MCF 10A (cell line): Measurements from ENCODE around the gene PDE4D. TPM values are rescaled to one million over a fixed set of nuclear protein-coding genes. Genes with fewer than 3 reads are reported as not detected.
"Not testable (repeated sequence)": the region's sequence is repeated elsewhere in the genome, so short reads cannot be mapped to it uniquely, and the experiment has no call there.

ENCODE experiments used
- BruUV-seq: library from RNA; stranded (reverse); fragments of 400-500 nt; replicated peaks from 2 replicates; lab custom pipeline; 2021; lab: Mats Ljungman, UMichigan
- CTCF ChIA-PET: fragments of 300-600 bp; sonication (Branson Sonifier 250); formaldehyde crosslinking; extraction: SDS; loops from one replicate; lab custom pipeline; 2021; ENCODE audit warnings: antibody characterized with exemption, inconsistent platforms; lab: Yijun Ruan, JAX
- POLR2A ChIA-PET: fragments of 300-600, 350-650 bp; sonication (Branson Sonifier 250); formaldehyde crosslinking; extraction: SDS; loops from one replicate; lab custom pipeline; 2020; ENCODE audit warnings: antibody characterized with exemption, inconsistent platforms; lab: Yijun Ruan, JAX
- DNase-seq: peaks from one replicate; pipeline ENCODE4 v3.0.0-alpha.2; 2018; ENCODE audit not compliant: unreplicated experiment
- H3K27ac Mint-ChIP-seq: one replicate; pipeline ENCODE4 v1.8.0; 2022; ENCODE audit warnings: mild to moderate bottlenecking, low read depth, mixed read lengths; ENCODE audit not compliant: unreplicated experiment
- H3K27me3 Mint-ChIP-seq: one replicate; pipeline ENCODE4 v1.8.0; 2022; ENCODE audit warnings: mixed read lengths; ENCODE audit not compliant: insufficient read depth, unreplicated experiment
- H3K36me3 Mint-ChIP-seq: one replicate; pipeline ENCODE4 v1.8.0; 2022; ENCODE audit warnings: mild to moderate bottlenecking, moderate library complexity, mixed read lengths; ENCODE audit not compliant: insufficient read depth, unreplicated experiment
- H3K4me1 Mint-ChIP-seq: one replicate; pipeline ENCODE4 v1.8.0; 2022; ENCODE audit warnings: mixed read lengths; ENCODE audit not compliant: insufficient read depth, unreplicated experiment
- H3K4me3 Mint-ChIP-seq: one replicate; pipeline ENCODE4 v1.8.0; 2022; ENCODE audit warnings: mild to moderate bottlenecking, moderate library complexity, mixed read lengths; ENCODE audit not compliant: unreplicated experiment
- H3K9me3 Mint-ChIP-seq: one replicate; pipeline ENCODE4 v1.8.0; 2022; ENCODE audit warnings: mixed read lengths; ENCODE audit not compliant: unreplicated experiment
- CTCF ChIP-seq: fragments of 200-600 bp; IDR thresholded peaks from one replicate; pipeline ENCODE4 v1.8.0; 2022; ENCODE audit warnings: antibody characterized with exemption, mild to moderate bottlenecking; ENCODE audit not compliant: unreplicated experiment
- intact Hi-C: fragments of 100-400 bp; cut with micrococcal nuclease; formaldehyde crosslinking; loops from 2 replicates; pipeline ENCODE4 v1.14.1; 2022
- total RNA-seq: library from RNA; stranded (reverse); gene quantifications from 2 replicates; pipeline ENCODE4 v1.2.3, GENCODE V29; 2022

PDE4D gene
- total RNA-seq, 1 experiment from 2014 or later: 85.0 TPM

DNA sequence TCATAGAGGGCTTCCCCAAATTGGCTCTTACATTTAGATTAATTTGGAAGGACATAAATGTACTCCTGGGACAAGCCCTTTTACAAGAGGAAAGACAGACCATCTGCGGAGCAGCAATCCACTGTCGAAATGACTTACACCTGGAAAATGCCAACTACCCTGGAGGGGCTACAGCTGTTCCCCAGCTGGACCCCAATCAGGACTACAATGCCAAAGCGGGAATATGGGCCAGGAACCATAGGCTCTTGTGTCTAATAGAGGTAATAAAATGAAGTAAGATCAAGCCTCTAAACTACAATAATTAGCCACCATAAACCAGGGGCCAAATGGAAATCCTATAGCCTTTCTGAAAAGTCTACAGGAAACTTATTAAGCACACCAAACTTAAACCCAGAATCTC is 581.3 kb downstream of the PDE4D start:
- no TSS peak for BruUV-seq
- no peaks in the 10 kb centered on the region for H3K27me3 Mint-ChIP-seq
- CTCF ChIA-PET: interaction anchor here (0.6 kb wide), 2 partner anchors 24 to 131 kb away, joined by 3 read pairs; no protein-coding TSS in a partner anchor

DNA sequence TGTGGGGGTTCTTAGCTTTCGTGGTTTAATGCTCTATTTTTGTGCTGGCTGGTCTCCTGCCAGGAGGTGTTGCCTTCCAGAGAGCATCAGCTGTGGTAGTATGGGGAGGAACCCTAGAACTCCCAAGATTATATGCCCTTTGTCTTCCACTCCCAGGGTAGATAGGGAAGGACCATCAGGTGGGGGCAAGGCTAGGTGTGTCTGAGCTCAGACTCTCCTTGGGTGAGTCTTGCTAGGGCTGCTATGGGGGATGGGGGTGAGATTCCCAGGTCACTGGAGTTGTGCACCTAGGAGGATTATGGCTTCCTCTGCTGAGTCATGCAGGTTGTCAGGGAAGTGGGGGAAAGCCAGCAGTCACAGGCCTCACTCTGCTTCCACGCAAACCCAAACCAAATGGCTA is 584.8 kb downstream of the PDE4D start:
- BruUV-seq, intact Hi-C loops, H3K9me3 Mint-ChIP-seq, DNase-seq, H3K4me3 Mint-ChIP-seq, POLR2A ChIA-PET, H3K27ac Mint-ChIP-seq, H3K27me3 Mint-ChIP-seq, H3K36me3 Mint-ChIP-seq: not testable (repeated sequence)
- H3K4me1 Mint-ChIP-seq: peaks cover 20% of the 10 kb centered on the region
- CTCF ChIA-PET: interaction anchor here (0.6 to 1.7 kb wide), 4 partner anchors 40 to 120 kb away, joined by 3 to 4 read pairs (median 4); no protein-coding TSS in a partner anchor

More for the DNA sequence above, 581.3 kb downstream of the PDE4D start:
- no peak for DNase-seq
- no peaks in the 10 kb centered on the region for H3K9me3 Mint-ChIP-seq
- intact Hi-C loops: no loop called here
- H3K4me3 Mint-ChIP-seq: no peak overlapping the region
- H3K36me3 Mint-ChIP-seq: peaks cover 9% of the 10 kb centered on the region
- no peak overlapping the region for H3K27ac Mint-ChIP-seq
- TF ChIP-seq CTCF: no peak
- POLR2A ChIA-PET: interaction anchor here (0.6 kb wide), 1 partner anchor 278 kb away, joined by 3 read pairs; no protein-coding TSS in a partner anchor
- H3K4me1 Mint-ChIP-seq: peaks cover 22% of the 10 kb centered on the region

- intact Hi-C loops, H3K9me3 Mint-ChIP-seq, DNase-seq, H3K4me3 Mint-ChIP-seq, BruUV-seq, H3K36me3 Mint-ChIP-seq, H3K27me3 Mint-ChIP-seq, H3K27ac Mint-ChIP-seq, POLR2A ChIA-PET: not testable (repeated sequence)
- H3K4me1 Mint-ChIP-seq: peaks cover 20% of the 10 kb centered on the region
- CTCF ChIA-PET: interaction anchor here (0.6 to 1.1 kb wide), 2 partner anchors 86 to 1009 kb away, joined by 3 read pairs; no protein-coding TSS in a partner anchor
Measured at GRCh38 chr5:59303289-59303716, 590.2 kb downstream of the PDE4D start.

DNA sequence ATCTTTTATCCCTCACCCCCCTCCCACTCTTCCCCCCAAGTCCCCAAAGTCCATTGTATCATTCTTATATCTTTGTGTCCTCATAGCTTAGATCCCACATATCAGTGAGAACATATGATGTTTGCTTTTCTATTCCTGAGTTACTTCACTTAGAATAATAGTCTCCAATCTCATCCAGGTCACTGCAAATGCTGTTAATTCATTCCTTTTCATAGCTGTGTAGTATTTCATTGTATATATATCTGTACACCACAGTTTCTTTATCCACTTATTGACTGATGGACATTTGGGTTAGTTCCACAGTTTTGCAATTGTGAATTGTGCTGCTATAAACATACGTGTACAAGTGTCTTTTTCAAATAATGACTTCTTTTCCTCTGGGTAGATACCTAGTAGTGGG is 591.0 kb downstream of the PDE4D start:
- H3K27ac Mint-ChIP-seq, H3K27me3 Mint-ChIP-seq, intact Hi-C loops, H3K4me3 Mint-ChIP-seq, POLR2A ChIA-PET, DNase-seq, BruUV-seq, H3K9me3 Mint-ChIP-seq, H3K36me3 Mint-ChIP-seq: not testable (repeated sequence)
- peaks cover 26% of the 10 kb centered on the region for H3K4me1 Mint-ChIP-seq
- CTCF ChIA-PET: interaction anchor here (0.7 kb wide), 1 partner anchor 12 kb away, joined by 3 read pairs; no protein-coding TSS in a partner anchor

- no TSS peak for BruUV-seq
- CTCF ChIA-PET: interaction anchor here (0.5 kb wide), 1 partner anchor 78 kb away, joined by 3 read pairs; no protein-coding TSS in a partner anchor
- Mint-ChIP-seq H3K27ac (peak overlapping the region; percentile 65), H3K4me1 (peaks cover 33% of the 10 kb centered on the region), H3K27me3 (no peaks in the 10 kb centered on the region), H3K36me3 (no peaks in the 10 kb centered on the region), H3K4me3 (no peak overlapping the region), H3K9me3 (no peaks in the 10 kb centered on the region)
- intact Hi-C loops: no loop called here
- POLR2A ChIA-PET: no interaction called here
- no peak for DNase-seq
- TF ChIP-seq CTCF: no peak
Measured at GRCh38 chr5:59301727-59302126, 591.8 kb downstream of the PDE4D start.
